WTC11 (cell line): ENCODE measurements around the gene S100A5. TPM values are rescaled to one million over a fixed set of nuclear protein-coding genes. Genes with fewer than 3 reads are reported as not detected.

Source experiments
- ATAC-seq: fragments of 200-7000 bp; cut with Tn5 transposase; 2 replicates; pipeline ENCODE4 v1.10.0; 2021; ENCODE audit warnings: mild to moderate bottlenecking, moderate library complexity
- CTCF ChIA-PET: fragments of 300-600 bp; sonication (Branson Sonifier 250); formaldehyde crosslinking; loops from one replicate; lab custom pipeline; 2021; ENCODE audit warnings: antibody characterized with exemption; lab: Charles Lee
- POLR2A ChIA-PET: fragments of 350-600 bp; sonication (Branson Sonifier 250); formaldehyde crosslinking; loops from one replicate; lab custom pipeline; 2021; ENCODE audit warnings: antibody characterized with exemption; lab: Charles Lee
- DNase-seq: peaks from one replicate; pipeline ENCODE4 v3.0.0; 2021; ENCODE audit warnings: low spot score
- H3K27ac Mint-ChIP-seq: 2 replicates; pipeline ENCODE4 v1.8.0; 2021; ENCODE audit warnings: mixed read lengths
- H3K27me3 Mint-ChIP-seq: 2 replicates; pipeline ENCODE4 v1.8.0; 2021; ENCODE audit warnings: low read depth, mild to moderate bottlenecking, moderate library complexity, mixed read lengths
- H3K36me3 Mint-ChIP-seq: 2 replicates; pipeline ENCODE4 v1.8.0; 2021; ENCODE audit warnings: mixed read lengths
- H3K4me1 Mint-ChIP-seq: 2 replicates; pipeline ENCODE4 v1.8.0; 2022; ENCODE audit warnings: mixed read lengths
- H3K4me3 Mint-ChIP-seq: 2 replicates; pipeline ENCODE4 v1.8.0; 2021; ENCODE audit warnings: mild to moderate bottlenecking, moderate library complexity, mixed read lengths
- H3K9me3 Mint-ChIP-seq: 2 replicates; pipeline ENCODE4 v1.8.0; 2021; ENCODE audit warnings: mixed read lengths
- CTCF ChIP-seq: fragments of 200-600 bp; IDR thresholded peaks from 2 replicates; pipeline ENCODE4 v1.8.0; 2022; ENCODE audit warnings: antibody characterized with exemption
- HMGXB4 ChIP-seq: sonication (generic); formaldehyde crosslinking; IDR thresholded peaks from 2 replicates; pipeline ENCODE4 v1.8.1; 2023; ENCODE audit warnings: mild to moderate bottlenecking, moderate library complexity, missing genetic modification reagents
- MAX ChIP-seq: sonication (generic); formaldehyde crosslinking; IDR thresholded peaks from 2 replicates; pipeline ENCODE4 v1.8.0; 2022; ENCODE audit warnings: mild to moderate bottlenecking, missing genetic modification reagents
- NR3C1 ChIP-seq: sonication (generic); formaldehyde crosslinking; conservative IDR thresholded peaks from 2 replicates; pipeline ENCODE4 v1.8.1; 2023; ENCODE audit warnings: low read depth, mild to moderate bottlenecking, missing genetic modification reagents
- PRDM15 ChIP-seq: sonication (generic); formaldehyde crosslinking; IDR thresholded peaks from 2 replicates; pipeline ENCODE4 v1.8.0; 2022; ENCODE audit warnings: missing genetic modification reagents
- ZNF121 ChIP-seq: sonication (generic); formaldehyde crosslinking; IDR thresholded peaks from 2 replicates; pipeline ENCODE4 v1.8.0; 2023; ENCODE audit warnings: missing genetic modification reagents
- total RNA-seq: library from RNA; stranded (reverse); gene quantifications from 3 replicates; pipeline ENCODE4 v1.2.3, GENCODE V29; 2021

S100A5 gene
- total RNA-seq, 1 experiment from 2014 or later: not detected

GRCh38 chr1:153568367-153569099 is 27.8 kb upstream of the S100A5 start:
- H3K4me3 Mint-ChIP-seq: peak overlapping the region; percentile 47

More at GRCh38 chr1:153568367-153569099, 27.8 kb upstream of the S100A5 start:
- ATAC-seq (peak; percentile 68), DNase-seq (peak; percentile 96)
- no peaks in the 10 kb centered on the region; the same call in 1 of the 2 replicates for H3K27me3 Mint-ChIP-seq
- H3K36me3 Mint-ChIP-seq: no peaks in the 10 kb centered on the region
- POLR2A ChIA-PET: interaction anchor here (0.7 to 1.8 kb wide), 6 partner anchors 14 to 71 kb away, joined by 3 to 10 read pairs (median 4); partner anchors contain the start of genes CHTOP and S100A13
- peak overlapping the region; percentile 94 for H3K27ac Mint-ChIP-seq
- peaks cover 33% of the 10 kb centered on the region for H3K4me1 Mint-ChIP-seq
- TF ChIP-seq ZNF121 (CRISPR knock-in tag): peak; percentile 96
- TF ChIP-seq PRDM15 (CRISPR knock-in tag): peak; percentile 78
- no peak for TF ChIP-seq NR3C1 (CRISPR knock-in tag)
- peak; percentile 63 for TF ChIP-seq MAX
- TF ChIP-seq CTCF: peak; percentile 99
- peak; percentile 35; the same call in 1 of the 2 replicates for TF ChIP-seq HMGXB4
- CTCF ChIA-PET: interaction anchor here (0.7 to 6.1 kb wide), 41 partner anchors 9 to 225 kb away, joined by 3 to 188 read pairs (median 5); partner anchors contain the start of genes CHTOP, NPR1, S100A13 and S100A14
- H3K9me3 Mint-ChIP-seq: no peaks in the 10 kb centered on the region
